ENCODE data around the gene LIN7B. TPM values are rescaled to one million over a fixed set of nuclear protein-coding genes. Genes with fewer than 3 reads are reported as not detected.

LIN7B gene
- polyA plus RNA-seq, 1 of the 3 experiments (the other 2 are of a cell fraction), result 20.8 TPM

GRCh38 chr19:49160450-49161189 is 46.5 kb downstream of the LIN7B start:
- H3K9ac ChIP-seq, result no peak overlapping the region
- peaks cover 0 to 11% of the 10 kb centered on the region in 2 experiments; a peak in 1 of 4 replicates for H3K4me1 ChIP-seq (ENCODE audit: control insufficient read depth in 1 of 2, insufficient read depth in 2 of 2, low read depth in 1 of 2, low read length in 1 of 2)
- WGBS (ENCODE audit: low lambda C conversion rate), result over 99% methylated on average over 13 of the region's 13 CpGs
- no peaks in the 10 kb centered on the region for H3K9me2 ChIP-seq
- CTCF ChIA-PET, result interaction anchor here (1.6 to 5.8 kb wide), 2 partner anchors 38 to 54 kb away, joined by 5 to 33 read pairs; no protein-coding TSS in a partner anchor
- no peak overlapping the region for H3K4me3 ChIP-seq (ENCODE audit: low read depth in 2 of 2, low read length in 1 of 2)
- no peaks in the 10 kb centered on the region for H3K27me3 ChIP-seq (ENCODE audit: insufficient read depth)
- H3K9me3 ChIP-seq, result no peaks in the 10 kb centered on the region
- H3K27ac ChIP-seq (ENCODE audit: low read depth in 2 of 2, low read length in 1 of 2), result no peak overlapping the region
- no peak overlapping the region for H3K4me2 ChIP-seq
- peaks cover 0 to 3% of the 10 kb centered on the region in 2 experiments for H3K36me3 ChIP-seq (replicated peaks in 1 of 2; ENCODE audit: control insufficient read depth in 1 of 2, insufficient read depth in 2 of 2, low read length in 1 of 2)
- H3F3A ChIP-seq (replicated peaks; ENCODE audit: insufficient read depth), result peaks cover 8% of the 10 kb centered on the region
- DNase-seq, result no peak
- peaks cover 11% of the 10 kb centered on the region; the same call in 1 of the 2 replicates for H4K20me1 ChIP-seq (ENCODE audit: insufficient read depth)
- POLR2A ChIA-PET, result interaction anchor here (0.6 kb wide), 1 partner anchor 224 kb away, joined by 4 read pairs; no protein-coding TSS in a partner anchor
- H3K79me2 ChIP-seq (ENCODE audit: insufficient read depth), result peaks cover 23% of the 10 kb centered on the region
- no peak for TF ChIP-seq SMC3 (IDR thresholded peaks at IDR 0.05; ENCODE audit: low read depth, low read length)
- no peak for TF ChIP-seq FOSL2 (IDR thresholded peaks at IDR 0.05; ENCODE audit: borderline replicate concordance, low read depth)
- TF ChIP-seq MXI1 (IDR thresholded peaks at IDR 0.05; ENCODE audit: low read depth, low read length), result no peak
- TF ChIP-seq, protein P1, sequence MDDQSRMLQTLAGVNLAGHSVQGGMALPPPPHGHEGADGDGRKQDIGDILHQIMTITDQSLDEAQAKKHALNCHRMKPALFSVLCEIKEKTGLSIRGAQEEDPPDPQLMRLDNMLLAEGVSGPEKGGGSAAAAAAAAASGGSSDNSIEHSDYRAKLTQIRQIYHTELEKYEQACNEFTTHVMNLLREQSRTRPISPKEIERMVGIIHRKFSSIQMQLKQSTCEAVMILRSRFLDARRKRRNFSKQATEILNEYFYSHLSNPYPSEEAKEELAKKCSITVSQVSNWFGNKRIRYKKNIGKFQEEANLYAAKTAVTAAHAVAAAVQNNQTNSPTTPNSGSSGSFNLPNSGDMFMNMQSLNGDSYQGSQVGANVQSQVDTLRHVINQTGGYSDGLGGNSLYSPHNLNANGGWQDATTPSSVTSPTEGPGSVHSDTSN (IDR thresholded peaks at IDR 0.05), result no peak
- TF ChIP-seq YY1 (IDR thresholded peaks at IDR 0.05; ENCODE audit: low read depth), result no peak
- TF ChIP-seq TAF1 (IDR thresholded peaks at IDR 0.05; ENCODE audit: borderline replicate concordance, low read depth, low read length), result no peak
- TF ChIP-seq RAD21 (IDR thresholded peaks at IDR 0.05; ENCODE audit: low read length), result no peak
- TF ChIP-seq POLR2AphosphoS5 (IDR thresholded peaks at IDR 0.05; ENCODE audit: low read depth, low read length), result no peak
- TF ChIP-seq EZH2phosphoT487 (IDR thresholded peaks at IDR 0.05; ENCODE audit: borderline replicate concordance, low read depth), result no peak
- no peak for TF ChIP-seq REST (IDR thresholded peaks at IDR 0.05; ENCODE audit: low read depth, low read length)
- H2AFZ ChIP-seq (ENCODE audit: low read depth), result no peak overlapping the region

- H3K9me2 ChIP-seq, result no peaks in the 10 kb centered on the region
- 65% methylated on average over 4 of the region's 4 CpGs for WGBS (ENCODE audit: low lambda C conversion rate)
- H3K27me3 ChIP-seq (ENCODE audit: insufficient read depth), result no peaks in the 10 kb centered on the region
- no peak overlapping the region for H3K4me3 ChIP-seq (ENCODE audit: low read depth in 2 of 2, low read length in 1 of 2)
- no peak overlapping the region for H3K27ac ChIP-seq (ENCODE audit: low read depth in 2 of 2, low read length in 1 of 2)
- peaks cover 0 to 11% of the 10 kb centered on the region in 2 experiments; a peak in 1 of 4 replicates for H3K4me1 ChIP-seq (ENCODE audit: control insufficient read depth in 1 of 2, insufficient read depth in 2 of 2, low read depth in 1 of 2, low read length in 1 of 2)
- peaks cover 8% of the 10 kb centered on the region for H3F3A ChIP-seq (replicated peaks; ENCODE audit: insufficient read depth)
- no peak for DNase-seq
- no peaks in the 10 kb centered on the region for H3K9me3 ChIP-seq
- H3K9ac ChIP-seq, result no peak overlapping the region
- H4K20me1 ChIP-seq (ENCODE audit: insufficient read depth), result peaks cover 14% of the 10 kb centered on the region; the same call in 1 of the 2 replicates
- ChIA-PET CTCF (interaction anchor here (5.8 kb wide), 1 partner anchor 36 kb away, joined by 33 read pairs; no protein-coding TSS in a partner anchor), POLR2A (no interaction called here)
- peaks cover 23% of the 10 kb centered on the region for H3K79me2 ChIP-seq (ENCODE audit: insufficient read depth)
- H3K36me3 ChIP-seq (replicated peaks in 1 of 2; ENCODE audit: control insufficient read depth in 1 of 2, insufficient read depth in 2 of 2, low read length in 1 of 2), result peaks cover 0 to 6% of the 10 kb centered on the region in 2 experiments
- 0 out of 2 replicates have a peak overlapping the region, but pooled peaks have one; percentile 13 for H3K4me2 ChIP-seq
- H2AFZ ChIP-seq (ENCODE audit: low read depth), result no peak overlapping the region
- TF ChIP-seq RFX5 (IDR thresholded peaks at IDR 0.05; ENCODE audit: low read length) (no peak), RCOR1 (IDR thresholded peaks at IDR 0.05; ENCODE audit: low read length) (no peak), GABPA (IDR thresholded peaks at IDR 0.05; ENCODE audit: low read depth) (no peak), EZH2phosphoT487 (IDR thresholded peaks at IDR 0.05; ENCODE audit: borderline replicate concordance, low read depth) (no peak), FOSL2 (IDR thresholded peaks at IDR 0.05; ENCODE audit: borderline replicate concordance, low read depth) (no peak), CTCF (IDR thresholded peaks at IDR 0.05) (no peak), SIN3A (IDR thresholded peaks at IDR 0.05; ENCODE audit: borderline replicate concordance, low read depth, low read length) (no peak), MXI1 (IDR thresholded peaks at IDR 0.05; ENCODE audit: low read depth, low read length) (no peak), MEF2A (IDR thresholded peaks at IDR 0.05; ENCODE audit: borderline replicate concordance, low read depth) (no peak), TEAD4 (IDR thresholded peaks at IDR 0.05; ENCODE audit: borderline replicate concordance, insufficient read depth) (no peak), NRF1 (IDR thresholded peaks at IDR 0.05; ENCODE audit: low read depth, low read length) (no peak)
- TF ChIP-seq, protein P2, sequence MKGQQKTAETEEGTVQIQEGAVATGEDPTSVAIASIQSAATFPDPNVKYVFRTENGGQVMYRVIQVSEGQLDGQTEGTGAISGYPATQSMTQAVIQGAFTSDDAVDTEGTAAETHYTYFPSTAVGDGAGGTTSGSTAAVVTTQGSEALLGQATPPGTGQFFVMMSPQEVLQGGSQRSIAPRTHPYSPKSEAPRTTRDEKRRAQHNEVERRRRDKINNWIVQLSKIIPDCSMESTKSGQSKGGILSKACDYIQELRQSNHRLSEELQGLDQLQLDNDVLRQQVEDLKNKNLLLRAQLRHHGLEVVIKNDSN (IDR thresholded peaks at IDR 0.05; ENCODE audit: borderline replicate concordance, low read depth), result no peak
These were observed 47.8 kb downstream of the LIN7B start for GRCh38 chr19:49161987-49162386.
